Ammon's horn (tissue), 1 donor: Measurements from ENCODE around the gene RSPO3.
A peak's percentile ranks its signal among the peaks of the same experiment; 100 is the strongest.
"Not testable (repeated sequence)": the region's sequence is repeated elsewhere in the genome, so short reads cannot be mapped to it uniquely, and the experiment has no call there.

Experiments used
- DNase-seq: peaks from one replicate; pipeline ENCODE4 v3.0.0-alpha.2; 2016; ENCODE audit warnings: low spot score

Gene RSPO3, protein sequence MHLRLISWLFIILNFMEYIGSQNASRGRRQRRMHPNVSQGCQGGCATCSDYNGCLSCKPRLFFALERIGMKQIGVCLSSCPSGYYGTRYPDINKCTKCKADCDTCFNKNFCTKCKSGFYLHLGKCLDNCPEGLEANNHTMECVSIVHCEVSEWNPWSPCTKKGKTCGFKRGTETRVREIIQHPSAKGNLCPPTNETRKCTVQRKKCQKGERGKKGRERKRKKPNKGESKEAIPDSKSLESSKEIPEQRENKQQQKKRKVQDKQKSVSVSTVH

DNA sequence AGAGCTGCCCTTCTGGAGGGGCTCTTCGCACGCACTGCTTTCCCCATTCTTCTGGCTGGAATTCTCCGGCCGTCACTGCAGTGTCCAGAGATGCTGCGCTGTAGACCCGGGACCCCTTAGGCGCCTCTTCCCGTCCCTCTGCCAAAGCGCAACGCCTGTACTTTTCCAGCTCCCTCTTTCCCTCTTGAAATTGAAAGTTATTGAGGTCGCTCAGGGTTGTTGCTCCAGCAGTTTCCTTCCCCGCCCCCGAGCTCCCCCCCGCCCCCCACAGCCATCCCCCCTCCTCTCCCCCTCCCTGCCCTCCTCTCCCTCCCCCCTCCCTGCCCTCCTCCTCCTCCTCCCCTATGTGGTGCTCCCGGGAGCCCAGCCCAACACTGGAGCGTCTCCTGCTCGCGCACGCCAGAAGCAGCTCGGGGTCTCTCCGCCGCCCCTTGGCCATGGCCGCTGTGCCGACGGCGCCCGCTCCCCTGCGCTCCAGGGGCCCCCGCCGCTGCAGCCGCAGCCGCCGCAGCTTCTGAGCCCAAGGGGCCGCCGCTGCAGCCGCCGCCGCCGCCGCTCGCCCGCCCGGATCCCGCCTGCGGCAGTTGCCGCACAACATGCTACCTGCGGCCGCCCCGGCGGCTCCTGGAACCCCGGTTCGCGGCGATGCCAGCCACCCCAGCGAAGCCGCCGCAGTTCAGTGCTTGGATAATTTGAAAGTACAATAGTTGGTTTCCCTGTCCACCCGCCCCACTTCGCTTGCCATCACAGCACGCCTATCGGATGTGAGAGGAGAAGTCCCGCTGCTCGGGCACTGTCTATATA lies at the start of gene RSPO3:
Gene RSPO3, plus strand, starts transcription at position 374 of the 804 bp plus-strand sequence. CDS start 522 bp downstream, outside the sequence.
- peak; percentile 30 for DNase-seq

DNA sequence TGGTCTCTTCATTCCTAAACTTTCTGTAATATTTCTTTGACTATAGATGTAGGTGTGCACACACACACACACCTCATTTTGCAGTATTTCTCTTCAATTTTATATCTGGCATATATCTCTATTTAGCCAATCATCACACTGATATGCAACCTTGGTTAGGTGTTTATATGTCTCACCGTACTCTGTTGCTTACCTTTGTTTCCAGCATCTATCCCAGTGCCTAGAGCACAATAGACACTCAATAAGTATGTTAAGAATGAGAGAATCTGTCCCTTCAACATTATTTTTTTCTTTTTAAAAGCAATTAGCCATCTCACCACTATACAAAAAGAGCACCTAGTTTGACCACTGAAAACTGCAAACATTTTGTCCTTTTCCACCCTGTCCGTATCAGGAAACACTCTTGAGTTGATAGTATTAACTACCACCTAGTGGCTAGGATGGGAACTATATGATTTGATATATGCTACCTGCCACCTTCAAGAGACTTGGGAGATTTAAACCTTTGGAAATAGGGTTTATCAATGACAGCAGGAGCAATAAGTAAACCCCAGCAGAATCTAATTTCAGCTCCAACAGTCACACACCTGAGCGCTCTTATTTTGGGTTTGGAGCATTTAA lies 48.7 kb upstream of the RSPO3 start:
- DNase-seq: no peak

DNA sequence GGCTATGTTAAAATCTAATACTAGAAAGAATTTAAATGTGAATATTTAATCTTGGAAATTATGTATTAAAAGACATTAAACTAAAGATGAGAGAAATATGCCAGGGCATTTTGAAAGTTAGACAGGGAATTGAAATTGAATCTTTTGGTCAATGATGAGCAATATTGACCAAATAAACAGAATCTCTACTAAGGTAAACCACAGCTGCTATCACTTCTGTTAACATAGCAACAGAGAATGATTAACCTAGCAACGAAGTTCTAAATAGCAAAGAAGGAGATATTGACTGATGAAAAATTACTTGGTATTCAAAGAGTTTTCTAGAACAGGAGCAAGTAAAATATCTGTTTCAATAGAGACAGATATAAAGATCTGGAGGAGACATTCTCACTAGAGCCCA lies 45.2 kb upstream of the RSPO3 start:
- no peak for DNase-seq

DNA sequence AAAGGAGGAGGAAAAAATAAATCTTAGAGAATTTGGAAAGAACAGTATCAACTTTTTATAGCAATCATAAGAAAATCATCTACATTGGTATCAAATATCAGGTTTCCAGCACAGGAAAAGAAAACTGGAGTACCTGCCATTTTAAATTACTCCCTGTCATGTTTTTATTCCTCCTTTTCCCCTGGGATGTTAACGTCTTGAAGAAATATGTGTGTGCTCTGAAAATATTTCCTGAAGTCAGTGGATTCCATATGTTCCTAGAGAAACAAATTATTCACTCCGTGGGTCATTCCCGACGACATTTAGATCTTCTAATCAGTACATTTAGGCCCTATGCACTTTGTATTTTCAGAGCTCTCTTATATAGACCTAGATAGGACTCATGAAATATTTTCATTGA lies 42.0 kb upstream of the RSPO3 start:
- DNase-seq: no peak

DNA sequence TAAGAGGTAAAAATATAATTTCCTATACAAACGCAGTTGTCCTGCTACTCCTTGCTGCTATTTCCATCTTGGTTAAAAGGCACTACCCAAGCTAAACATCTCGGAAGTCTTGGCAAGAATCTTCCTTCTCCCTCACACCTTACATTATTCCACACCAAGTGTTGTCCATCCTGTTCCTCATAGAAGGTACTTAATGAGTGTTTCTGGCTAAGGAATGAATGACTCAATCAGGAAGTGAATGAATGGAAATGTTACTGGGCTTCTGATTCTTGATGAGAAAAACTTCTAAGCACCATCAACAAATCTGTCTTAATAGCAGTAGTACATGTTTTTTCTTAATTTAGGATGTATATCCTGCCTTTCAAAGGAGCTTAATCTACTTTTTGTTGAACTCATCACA lies 40.6 kb upstream of the RSPO3 start:
- no peak for DNase-seq

DNA sequence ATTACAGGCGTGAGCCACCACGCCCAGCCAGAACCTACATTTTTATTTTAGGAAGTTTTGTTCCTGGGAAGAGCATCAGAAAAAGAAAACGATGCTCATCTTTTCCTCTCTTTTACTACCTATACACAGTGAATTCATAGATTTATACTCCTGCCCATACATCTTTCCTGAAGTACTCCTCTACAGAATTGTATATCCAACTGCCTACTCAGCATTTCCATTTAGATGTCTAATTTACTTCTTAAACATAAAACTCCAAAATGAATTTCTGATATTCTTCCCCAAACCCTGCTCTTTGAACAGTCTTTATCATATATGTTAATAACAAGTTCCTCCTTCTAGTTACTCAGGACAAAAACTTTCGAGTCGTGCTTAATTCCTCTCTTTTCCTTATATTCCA lies 39.8 kb upstream of the RSPO3 start:
- DNase-seq: no peak

DNA sequence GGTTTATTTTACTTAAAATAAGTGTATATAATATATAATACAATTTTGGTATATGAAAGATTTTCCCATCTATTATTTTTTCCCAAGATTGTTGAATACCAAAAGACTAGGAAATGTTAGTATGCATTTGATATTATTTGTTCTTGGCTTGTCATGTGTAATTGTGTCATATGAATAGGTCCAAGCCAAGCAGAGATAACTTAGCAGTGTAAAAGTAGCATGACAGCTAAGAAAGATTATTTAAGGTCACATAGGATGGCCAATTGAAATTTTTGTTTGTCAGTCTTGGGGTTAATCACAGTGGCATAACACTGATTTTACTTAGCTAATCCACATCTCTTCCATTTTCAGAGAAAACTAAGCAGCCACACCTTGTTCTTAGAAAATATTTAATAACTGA lies 38.8 kb upstream of the RSPO3 start:
- DNase-seq: no peak

DNA sequence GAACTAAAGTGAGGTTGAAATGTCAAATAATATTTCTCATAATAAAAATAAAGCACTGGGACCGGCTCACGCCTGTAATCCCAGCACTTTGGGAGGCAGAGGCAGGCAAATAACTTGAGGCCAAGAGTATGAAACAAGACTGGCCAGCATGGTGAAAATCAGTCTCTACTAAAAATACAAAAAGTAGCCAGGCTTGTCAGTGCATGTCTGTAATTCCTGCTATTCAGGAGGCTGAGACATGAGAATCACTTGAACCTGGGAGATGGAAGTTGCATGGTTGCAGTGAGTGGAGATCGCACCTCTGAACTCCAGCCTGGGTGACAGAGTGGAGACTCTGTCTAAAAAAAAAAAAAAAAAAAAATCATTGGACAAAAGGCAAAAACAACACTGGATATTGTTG lies 38.4 kb upstream of the RSPO3 start:
- DNase-seq: no peak

DNA sequence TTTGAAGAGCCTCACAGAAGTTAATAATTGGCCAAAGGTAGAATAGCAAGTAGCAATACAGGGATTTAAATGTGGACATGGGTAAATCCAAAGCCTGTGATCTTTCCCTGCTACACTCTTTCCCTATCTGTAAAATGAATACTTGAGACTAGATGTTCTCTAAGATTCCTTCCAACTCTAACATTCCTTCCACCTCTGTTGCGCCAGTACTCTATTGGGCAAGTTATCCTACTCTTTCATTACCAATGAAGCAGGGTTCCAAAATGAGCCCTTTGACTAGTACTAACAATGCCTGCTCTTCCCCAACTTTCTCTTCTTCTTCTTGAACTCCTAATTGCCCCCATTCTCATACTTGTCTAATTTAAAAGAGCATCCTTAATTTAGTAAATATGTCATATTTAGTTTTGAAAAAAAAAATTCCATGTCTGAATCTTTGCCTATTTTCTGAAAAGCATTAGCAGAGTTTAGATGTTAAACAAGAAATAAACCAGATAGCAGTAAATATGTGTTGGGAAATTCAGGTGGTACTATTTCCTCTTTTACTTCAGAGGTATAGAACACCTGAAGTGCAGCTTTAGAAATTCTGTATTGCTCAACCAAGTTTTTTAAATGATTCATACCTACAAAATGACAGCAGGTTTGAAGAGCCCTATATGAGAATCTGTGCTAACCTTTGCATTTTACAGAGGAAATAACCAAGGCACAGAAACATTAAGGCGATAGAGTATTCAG lies 35.1 kb upstream of the RSPO3 start:
- no peak for DNase-seq

DNA sequence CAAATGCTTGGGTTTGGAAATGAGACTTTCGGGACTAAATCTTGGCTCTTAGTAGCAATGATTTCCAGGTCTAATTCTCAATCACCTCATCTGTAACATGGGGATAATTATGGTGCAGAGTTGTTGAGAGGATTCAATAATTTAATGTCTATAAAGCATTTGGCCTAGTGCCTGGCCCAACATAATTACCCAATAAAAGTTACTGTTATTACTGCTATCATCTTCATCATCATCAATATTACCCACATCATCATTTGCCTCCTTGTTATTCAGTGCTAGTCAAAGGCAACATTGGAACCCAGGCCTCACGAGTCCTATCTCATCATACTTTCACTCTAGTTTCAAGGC lies 34.5 kb upstream of the RSPO3 start:
- no peak for DNase-seq

DNA sequence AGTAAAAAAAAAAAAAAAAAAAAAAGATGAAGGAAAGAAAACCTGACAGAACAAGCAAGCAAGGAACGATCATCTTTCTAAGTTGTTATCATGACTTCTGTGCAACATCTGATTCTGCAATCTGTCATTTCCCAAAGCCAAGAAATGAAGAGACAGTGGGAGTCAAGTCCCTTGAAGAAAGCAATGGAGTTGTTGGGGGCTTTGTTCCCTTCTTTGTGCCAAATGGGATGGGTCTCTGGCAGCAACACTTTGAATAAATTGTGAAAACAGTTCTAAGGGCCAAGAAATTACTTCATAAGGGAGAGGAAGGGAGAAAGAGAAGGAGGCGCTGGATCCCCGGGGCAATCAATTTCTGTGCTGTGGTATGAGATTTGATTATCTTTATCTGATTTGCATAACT lies 33.3 kb upstream of the RSPO3 start:
- peak; percentile 12 for DNase-seq

DNA sequence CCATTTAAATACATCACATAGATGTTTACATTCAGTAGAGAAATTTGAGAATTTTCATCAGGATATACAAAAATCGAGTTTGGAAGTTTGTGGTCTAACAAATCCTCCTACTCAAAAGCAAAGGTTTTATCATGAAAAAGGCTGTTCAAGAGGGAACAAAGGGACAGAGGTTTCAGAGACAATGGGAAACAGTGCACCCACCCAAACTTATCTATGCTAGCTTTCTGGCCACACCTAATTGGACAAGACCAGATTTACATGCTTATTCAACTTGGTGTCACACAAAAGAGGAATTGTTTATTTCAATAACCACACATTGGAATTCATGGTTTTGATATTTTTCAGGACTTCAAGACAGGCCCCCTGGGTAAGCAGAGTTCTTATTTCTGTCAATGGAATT lies 28.4 kb upstream of the RSPO3 start:
- DNase-seq: no peak

DNA sequence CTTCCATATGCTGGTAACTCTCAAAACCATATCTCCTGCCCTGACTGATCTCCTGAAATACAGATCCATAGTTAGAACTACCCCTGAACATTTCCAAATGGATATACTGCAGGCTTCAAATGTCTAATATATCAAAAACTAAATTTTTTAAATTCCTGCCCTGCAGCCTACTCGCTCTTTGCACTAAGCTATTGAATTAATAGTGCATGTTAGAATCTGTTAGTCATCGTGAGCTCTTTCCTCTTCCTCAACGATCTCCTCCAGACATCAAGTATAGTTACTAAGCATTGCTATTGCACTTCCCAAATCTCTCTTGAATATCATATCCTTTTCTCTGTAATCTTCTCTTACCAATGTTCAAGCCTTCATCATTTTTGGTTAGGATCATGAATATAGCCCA lies 26.0 kb upstream of the RSPO3 start:
- DNase-seq: no peak

DNA sequence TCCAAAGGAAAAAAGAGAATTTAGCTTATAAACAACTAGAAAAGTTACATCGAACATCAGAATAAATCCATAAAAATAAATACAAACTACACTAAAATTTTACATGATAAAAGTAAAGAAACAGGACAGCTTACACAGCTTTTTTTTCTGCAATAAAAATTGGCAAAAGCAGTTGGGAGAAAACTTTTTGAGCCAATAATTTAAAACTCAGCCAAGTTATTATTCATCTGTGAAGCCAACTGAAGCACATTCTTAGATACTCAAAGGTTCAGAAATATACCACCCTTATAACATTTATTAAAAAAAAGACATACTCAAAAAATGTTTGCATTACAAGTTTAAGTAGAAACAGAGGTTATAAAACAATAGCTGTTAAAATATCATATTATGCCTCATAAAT lies 23.7 kb upstream of the RSPO3 start:
- no peak for DNase-seq

DNA sequence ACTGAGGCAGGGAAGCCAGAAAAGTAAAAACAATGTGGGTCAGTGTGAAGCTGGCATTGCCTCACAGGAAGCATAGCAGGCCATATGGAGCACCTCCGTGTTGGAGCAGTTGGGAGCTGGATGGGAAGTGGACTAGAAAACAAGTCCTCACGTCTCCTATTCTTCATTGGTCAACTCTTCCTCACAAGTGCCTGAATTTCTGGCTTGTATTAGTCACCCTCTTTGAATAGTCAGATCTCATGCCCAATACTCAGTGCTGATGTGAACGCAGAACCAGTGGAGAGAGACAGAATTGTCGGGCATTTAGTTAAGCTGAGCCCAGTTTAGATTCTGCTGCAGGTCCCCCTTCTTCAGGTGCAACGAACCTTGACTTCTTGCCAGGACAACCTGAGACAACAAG lies 22.3 kb upstream of the RSPO3 start:
- DNase-seq: no peak

DNA sequence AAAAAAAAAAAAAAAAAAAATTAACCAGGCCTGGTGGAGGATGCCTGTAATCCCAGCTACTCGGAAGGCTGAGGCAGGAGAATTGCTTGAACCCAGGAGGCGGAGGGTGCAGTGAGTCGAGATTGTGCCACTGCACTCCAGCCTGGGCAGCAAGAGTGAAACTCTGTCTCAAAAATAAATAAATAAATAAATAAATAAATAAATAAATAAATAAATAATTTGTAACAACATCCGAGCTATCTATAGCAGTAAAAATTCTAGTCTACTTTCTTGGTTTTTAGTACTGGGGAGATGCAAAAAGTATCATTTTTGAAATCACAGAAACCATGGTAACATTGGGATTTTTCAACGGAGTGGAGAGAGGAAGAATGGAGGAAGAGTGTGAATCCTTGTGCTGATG lies 21.0 kb upstream of the RSPO3 start:
- DNase-seq: not testable (repeated sequence)

DNA sequence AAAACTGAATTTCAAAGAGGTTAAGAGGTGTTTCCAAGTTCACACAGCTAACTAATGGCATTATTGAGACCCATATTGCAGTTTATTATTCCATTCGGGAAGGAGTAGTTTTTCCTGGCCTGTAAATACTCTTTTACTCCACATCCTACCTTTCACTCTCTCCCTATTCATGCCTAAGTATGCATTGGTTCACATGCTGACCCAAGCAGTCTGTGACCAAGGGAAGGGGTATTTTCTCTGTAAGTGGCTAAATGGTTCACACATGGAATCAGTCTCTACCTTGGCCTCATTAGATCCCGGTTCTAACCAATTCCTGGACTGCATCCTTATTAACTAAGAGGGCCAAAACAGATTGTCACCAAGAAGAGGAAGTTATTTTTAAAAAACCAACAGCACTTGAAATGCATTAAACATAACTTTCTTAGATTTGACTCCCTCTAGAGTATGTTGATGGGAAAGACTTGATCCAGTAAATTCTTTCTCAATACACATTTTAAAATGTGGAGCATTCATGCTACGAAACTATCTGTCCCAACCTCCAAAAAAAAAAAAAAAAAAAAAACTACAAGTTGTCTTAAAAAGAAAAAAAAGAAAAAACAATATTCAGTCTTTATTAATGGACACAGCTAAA lies 17.8 kb upstream of the RSPO3 start:
- no peak for DNase-seq

DNA sequence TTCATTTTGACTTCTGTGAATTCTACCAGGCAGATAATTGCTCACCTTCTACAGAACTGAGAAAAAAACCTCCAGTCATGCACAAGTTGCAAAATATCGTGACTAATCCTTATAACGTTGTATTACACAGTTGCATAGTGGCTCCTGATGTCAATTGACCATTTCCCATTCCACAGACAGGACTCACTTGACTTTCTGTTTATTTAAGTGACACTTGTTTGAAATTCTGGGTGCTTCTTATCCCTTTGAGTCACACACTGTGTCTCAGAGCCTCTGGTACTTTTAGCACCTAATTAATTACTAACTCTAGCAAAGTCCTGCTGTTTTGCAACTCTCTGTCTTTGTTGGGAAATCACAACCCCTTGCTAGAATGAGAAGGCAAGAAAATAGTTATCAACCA lies 16.2 kb upstream of the RSPO3 start:
- no peak for DNase-seq

DNA sequence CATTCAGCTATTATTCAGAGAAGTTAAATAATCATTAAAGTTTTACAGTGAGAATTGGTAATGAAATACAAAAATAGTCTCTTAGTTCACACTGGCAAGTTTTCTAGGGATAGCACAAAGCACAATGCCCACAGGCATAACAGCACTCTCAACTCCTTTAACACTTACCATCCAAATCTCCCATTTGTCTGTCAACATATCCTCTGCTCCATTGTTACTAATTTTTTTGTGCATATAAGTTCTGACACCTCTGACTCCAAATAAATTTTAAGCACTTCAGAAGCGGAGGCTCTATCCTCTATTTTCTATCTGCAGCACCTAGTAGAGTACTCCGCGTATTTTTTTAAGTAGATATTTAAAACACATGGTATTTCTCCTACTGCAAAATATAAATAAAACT lies 15.6 kb upstream of the RSPO3 start:
- no peak for DNase-seq

DNA sequence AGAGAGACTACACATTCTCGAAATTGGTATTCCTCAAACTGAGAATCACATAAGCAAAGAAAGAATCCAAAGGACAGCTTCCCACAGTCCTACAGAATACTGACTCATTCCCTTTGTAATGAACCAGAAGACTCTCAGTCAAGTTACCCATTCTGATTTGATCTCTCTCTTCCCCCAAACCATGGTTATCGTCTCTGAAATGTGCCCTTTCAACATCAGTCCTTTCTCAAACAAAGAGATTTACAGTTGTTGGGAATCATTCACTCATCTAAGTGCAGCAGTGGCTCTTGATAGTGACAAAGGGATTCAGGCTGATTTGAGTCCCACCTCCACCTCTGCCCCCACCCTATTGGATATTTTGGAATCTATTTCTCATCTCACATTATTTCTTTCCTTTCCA lies 15.0 kb upstream of the RSPO3 start:
- no peak for DNase-seq

DNA sequence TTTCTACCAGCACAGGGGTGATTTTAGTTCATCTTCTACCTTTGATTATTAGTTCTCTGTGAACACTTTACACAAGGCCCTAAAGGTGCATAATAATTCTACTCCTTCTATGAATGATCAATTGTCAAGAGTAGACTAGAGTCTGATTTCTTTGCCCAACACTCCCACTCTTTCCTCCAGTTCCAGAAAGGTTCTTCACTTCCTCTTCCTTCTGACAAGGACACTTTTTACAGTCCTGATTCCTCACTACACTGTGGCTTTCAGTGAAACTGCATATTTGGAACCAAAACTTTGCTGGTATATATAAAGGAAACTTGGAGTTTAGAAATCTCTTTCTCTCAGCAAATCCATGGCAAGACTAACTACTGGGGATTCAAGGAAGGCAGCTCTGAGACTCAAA lies 10.6 kb upstream of the RSPO3 start:
- no peak for DNase-seq

DNA sequence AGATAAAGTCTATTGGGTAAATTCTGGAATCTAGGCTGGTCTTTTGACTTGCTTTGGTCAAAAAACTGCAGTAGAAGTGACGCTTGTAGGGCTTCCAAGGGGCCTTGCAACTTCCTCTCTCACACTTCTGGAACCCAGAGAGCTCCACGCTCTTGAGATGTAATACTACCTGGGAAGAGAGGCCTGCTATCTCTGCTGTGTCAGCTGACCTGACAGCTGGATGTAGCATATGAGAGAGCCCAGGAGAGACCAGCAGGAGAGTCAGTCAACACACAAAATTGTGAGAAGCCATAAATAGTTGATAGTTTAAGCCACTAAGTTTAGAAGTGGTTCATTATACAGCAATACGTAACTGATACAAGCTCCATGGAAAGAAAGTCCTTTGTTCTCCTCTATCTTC lies 7.8 kb upstream of the RSPO3 start:
- DNase-seq: no peak
